NCI-H510A treated with DMSO at 0.1 percent for 48 hours (cell line): ENCODE data around the gene RNF151.
A peak's percentile ranks its signal among the peaks of the same experiment; 100 is the strongest.
"Not testable (repeated sequence)": the region's sequence is repeated elsewhere in the genome, so short reads cannot be mapped to it uniquely, and the experiment has no call there.

Source experiments
- DNase-seq: peaks from one replicate; lab custom pipeline; 2025; lab: John Stamatoyannopoulos, UW

The RNF151 gene

GRCh38 chr16:1939833-1940232 lies 26.8 kb upstream of the RNF151 start:
- not testable (repeated sequence) for DNase-seq

DNA sequence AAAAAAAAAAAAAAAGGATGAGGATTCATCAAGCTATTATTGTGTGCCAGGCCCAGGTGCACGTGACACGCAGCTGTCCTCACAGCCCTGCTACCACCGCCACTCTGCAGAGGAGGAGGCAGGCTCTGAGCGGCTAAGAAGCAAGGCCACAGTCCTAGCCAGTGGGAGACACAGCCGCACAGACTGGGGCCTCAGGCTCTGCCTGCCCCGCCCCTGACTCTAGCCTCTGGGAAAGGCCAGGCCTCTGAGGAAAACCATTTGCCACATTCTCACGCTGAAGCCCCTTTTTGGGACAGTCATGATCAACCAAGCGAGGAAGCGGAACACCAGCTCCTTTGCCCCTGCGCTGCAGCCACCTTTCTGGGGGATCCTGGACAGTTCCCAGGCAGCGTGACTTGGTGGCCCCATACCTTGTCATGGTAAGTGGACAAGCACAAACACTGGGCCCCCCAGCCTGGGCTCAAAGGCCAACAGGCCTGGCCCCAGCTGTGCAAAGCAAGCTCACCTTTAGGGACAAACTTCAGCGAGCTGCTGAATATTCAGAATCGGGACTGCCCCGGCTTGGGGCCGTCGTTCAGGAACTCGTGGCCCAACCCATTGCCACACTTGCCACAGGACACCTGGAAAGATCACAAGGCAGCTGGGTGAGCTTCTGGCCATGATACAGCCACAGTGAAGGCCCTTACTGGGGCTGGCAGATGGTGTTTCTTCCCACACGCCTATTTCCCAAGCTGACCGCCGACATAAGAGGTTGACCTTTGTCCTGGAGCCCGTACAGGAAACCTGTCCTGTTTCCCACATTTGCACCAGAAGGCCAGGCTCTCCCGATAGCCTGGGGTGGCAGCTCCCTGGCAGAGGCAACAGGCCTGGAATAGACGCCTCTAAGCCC lies 26.1 kb upstream of the RNF151 start:
- no peak for DNase-seq

GRCh38 chr16:1941162-1942046 lies 25.3 kb upstream of the RNF151 start:
- DNase-seq, result peak; percentile 24

DNA sequence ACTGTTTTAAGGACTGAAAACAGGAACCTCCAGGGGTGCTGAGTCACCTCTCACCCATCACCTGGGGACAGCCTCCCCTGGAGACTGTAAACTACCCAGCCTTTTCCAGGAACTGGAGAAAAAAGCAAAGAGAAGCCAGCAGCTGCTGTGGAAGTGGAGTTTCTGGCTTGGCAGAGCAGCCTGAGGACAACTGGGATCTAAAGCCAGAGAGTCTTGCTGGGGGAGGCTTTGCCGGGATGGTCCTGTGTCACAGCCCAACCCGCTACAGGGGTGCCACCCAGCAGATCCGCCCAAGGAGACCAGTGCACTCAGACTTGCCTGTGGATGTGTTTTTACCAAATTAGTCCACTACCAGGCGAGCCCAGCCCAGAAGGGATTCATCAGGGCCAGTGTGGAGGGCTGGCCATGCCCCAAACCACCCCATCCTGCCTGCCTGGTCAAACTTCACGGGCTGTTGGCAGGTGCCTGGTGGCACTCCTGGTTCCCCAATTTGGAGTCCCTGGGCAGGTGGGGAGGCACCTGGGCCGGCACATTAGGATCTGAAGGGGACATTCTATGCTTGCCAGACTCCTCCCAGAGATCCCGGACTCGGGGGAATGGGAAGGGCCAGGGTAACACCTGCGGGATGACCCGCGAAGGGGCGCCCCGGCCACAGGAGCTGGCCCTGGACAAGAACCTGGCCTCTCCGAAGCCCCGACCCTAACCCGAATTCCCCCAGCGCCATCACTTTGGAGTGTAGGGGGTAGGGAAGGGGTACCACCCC lies 24.4 kb upstream of the RNF151 start:
- DNase-seq, result no peak

DNA sequence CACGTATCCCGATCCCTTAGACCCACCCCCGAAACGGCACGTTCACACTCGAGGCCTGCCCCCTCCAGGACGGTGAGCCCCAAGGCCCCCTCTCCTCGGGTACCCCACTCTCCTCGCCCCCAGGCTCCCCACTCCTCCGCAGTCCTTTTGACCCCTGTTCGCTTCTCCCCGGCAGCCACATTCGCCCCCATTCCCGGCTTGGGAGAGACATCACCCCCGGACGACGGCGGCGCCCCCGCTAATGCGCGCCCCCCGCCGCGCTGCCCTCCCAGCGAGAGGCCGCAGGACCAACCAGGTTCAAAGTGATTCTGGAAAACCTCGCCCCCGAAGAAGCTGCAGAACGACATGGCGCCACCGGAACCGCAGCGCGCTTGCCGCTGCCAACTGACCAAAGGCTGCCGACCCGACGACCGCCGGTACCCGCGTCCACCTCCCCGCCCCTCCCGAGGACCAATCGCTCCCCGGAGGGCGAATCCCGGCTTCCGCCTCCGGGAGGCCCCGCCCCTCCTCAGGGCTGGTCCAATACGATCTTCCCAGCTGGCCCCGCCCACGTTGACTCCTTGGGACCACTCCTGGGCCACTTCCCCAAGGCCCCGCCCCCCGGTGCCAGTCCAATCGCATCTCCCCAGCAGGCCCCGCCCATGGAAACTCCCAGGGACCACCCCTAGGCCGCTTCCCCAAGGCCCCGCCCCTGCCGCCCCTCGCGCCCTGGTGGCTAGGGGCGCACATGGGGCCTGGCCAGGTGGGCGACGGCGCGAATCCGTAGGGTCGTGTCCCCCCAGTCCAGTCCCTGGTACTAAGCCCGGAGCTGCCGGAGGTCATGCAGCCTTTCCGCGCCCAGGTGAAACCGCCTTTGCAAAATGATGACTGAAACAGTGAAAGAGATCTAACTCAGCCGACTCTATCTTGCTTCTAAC lies 23.6 kb upstream of the RNF151 start, which contains the start of gene MSRB1:
MSRB1 (minus strand) TSS at position 390 of the 917 bp plus-strand sequence; CDS start at position 347, 43 bp downstream.
- peak; percentile 91 for DNase-seq

GRCh38 chr16:1944612-1945199 lies 21.9 kb upstream of the RNF151 start:
- DNase-seq, result no peak

DNA sequence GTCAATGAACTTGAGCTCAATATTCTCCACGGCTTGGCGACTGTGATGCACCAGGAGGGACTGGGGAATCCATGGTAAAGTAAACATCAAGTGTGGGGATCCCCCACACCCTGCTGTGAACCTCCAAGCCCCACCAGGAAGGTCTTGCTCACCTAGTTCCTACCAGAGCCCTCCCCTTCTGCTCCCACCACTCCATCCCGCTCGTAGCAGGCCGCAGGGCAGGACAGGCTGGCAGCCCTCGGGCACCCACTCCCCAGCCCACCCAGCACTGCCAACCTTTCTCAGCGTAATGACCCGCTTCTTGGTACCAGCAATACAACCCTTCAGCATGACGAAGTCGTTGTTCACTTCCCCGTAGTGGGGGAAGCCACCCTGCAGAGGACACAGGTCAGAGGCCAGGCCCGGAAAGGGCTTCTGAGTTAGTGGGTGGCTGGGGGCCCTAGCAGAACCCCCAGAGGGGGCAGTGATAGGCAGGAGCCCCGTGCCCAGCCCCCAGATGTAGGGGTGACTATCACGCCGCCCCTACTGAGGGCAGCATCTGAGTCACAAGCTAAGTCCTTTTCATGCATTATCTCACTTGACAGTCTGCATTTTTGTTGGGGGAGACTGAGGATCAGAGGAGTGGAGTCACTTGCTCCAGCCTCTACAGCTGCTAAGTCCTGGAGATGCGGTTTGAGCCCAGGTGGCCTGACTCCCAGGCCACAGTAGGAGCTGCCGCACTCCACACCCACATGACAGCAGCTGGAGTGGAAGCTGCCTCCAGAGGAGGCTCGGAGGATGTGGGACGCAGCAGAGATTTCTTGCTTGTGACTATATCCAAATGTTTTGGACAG lies 20.9 kb upstream of the RNF151 start:
- DNase-seq, result no peak

DNA sequence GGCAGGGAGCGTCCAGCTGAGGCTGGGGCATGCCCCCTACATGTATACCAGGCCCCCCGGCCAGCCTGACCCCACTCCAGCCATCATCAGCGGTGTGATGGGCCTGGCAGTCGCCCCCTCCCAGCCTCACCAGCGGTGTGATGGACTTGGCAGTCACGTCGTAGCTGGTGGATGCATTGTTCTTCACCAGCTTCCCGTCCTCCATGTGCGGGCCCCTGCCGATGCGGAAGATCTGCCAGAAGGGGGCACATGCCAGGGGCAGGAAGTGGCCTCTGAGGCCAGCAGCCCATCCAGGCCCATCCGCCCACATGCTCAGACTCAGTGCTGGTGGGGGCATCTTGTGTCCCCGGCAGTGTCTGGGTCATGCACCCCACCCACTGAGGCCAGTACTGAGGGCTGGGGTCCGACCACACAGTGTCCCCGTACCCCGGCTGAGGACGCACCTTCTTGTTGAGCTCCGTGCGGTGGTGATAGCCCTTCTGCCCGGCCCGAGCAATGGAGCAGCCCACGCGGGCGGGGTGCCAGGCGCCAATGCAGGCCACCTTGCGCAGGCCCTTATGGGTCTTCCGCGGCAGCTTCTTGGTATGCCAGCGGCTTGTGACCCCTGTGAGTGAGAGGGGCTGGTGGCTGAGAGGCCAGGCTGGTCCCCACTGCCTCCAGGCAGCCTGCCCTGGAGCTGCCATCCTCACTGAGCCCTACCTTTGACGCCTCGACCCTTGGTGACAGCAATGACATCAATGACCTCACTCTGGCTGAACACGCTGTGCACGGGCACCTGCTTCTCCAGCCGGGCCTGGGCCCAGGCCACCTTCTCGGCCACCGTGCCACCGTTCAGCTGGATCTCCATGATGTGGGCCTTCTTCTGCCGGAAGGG lies 19.9 kb upstream of the RNF151 start:
- DNase-seq, result no peak

DNA sequence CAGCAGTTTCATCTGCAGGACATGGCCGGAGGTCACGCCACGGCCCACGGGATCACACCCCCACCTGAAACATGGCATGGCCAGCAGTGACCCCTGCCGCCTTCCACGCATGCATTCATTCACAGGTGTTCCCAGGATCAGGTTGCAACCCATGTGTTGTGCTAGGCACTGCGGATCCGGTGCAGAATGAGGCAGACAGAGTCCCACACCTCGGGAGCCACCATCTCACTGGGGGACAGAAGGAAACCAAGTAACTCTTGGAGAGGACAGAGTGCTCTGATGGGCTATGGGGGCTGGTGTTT lies 19.3 kb upstream of the RNF151 start:
- DNase-seq, result no peak

DNA sequence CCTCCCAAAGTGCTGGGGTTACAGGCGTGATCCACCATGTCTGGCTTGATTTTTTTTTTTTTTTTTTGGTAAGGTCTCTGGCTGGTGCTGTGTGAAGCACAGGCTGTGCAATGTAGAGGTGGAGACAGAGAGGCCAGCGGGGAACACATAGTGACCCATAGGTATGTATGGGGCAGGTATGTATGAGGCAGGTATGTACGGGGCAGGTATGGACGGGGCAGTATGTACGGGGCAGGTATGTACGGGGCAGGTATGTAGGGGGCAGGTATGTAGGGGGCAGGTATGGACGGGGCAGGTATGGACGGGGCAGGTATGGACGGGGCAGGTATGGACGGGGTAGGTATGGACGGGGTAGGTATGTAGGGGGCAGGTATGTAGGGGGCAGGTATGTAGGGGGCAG lies 17.1 kb upstream of the RNF151 start:
- no peak for DNase-seq

DNA sequence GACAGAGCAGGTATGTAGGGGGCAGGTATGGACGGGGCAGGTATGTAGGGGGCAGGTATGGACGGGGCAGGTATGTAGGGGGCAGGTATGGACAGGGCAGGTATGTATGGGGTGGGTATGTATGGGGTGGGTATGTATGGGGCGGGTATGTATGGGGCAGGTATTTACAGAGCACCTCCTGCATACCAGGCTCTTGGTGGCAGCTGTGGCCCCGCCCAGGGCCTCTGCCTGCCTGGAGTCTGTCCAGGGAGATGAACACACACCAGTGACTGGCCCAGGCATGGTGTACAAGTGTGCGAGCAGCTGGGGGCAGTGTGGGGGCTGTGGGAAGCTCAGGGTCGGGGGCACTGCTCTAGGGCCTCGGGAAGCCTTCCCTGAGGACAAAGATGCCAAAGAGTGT lies 16.6 kb upstream of the RNF151 start:
- no peak for DNase-seq

GRCh38 chr16:1950559-1950958 lies 16.1 kb upstream of the RNF151 start:
- DNase-seq, result no peak

DNA sequence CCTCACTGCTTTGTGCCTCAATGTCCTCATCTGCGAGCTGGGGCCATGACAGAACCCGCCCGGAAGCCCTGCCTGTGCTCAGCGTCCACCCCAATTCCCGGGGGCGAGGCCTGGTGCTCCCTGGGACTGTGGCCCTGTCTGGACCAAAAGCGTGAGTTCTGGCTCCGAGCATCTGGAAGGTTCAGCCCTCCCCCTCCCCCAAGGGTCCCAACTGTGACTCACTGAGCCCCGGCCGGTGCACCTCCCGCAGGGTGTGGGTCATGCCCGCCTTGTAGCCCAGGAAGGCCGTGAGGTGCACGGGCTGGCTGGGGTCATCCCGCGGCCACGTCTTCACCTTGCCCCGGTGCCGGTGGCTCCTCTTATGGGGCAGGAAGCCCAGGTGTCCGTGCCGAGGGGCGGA lies 12.9 kb upstream of the RNF151 start:
- DNase-seq, result no peak

DNA sequence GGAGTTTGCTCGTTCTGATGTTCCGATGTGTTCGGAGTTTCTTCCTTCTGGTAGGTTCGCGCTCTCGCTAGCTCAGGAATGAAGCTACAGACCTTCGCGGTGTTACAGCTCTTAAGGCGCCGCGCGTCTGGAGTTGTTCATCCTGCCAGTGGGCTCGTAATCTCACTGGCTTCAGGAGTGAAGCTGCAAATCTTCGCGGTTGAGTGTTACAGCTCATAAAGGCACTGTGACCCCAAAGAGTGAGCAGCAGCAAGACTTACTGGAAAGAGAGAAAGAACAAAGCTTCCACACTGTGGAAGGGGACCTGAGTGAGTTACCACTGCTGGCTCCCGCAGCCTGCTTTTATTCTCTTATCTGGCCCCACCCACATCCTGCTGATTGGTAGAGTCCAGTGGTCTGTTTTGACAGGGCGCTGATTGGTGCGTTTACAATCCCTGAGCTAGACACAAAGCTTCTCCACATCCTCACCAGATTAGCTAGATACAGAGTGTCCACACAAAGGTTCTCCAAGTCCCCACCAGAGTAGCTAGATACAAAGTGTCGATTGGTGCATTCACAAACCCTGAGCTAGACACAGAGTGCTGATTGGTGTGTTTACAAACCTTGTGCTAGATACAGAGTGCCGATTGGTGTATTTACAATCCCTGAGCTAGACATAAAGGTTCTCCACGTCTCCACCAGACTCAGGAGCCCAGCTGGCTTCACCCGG lies 9.1 kb upstream of the RNF151 start:
- not testable (repeated sequence) for DNase-seq

DNA sequence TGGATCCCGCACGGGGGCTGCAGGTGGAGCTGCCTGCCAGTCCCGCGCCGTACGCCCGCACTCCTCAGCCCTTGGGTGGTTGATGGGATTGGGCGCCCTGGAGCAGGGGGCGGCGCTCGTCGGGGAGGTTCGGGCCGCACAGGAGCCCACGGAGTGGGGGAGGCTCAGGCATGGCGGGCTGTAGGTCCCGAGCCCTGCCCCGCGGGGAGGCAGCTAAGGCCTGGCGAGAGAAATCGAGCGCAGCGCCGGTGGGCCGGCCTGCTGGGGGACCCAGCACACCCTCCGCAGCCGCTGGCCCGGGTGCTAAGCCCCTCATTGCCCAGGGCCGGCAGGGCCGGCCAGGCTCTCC lies 8.5 kb upstream of the RNF151 start:
- DNase-seq, result not testable (repeated sequence)

DNA sequence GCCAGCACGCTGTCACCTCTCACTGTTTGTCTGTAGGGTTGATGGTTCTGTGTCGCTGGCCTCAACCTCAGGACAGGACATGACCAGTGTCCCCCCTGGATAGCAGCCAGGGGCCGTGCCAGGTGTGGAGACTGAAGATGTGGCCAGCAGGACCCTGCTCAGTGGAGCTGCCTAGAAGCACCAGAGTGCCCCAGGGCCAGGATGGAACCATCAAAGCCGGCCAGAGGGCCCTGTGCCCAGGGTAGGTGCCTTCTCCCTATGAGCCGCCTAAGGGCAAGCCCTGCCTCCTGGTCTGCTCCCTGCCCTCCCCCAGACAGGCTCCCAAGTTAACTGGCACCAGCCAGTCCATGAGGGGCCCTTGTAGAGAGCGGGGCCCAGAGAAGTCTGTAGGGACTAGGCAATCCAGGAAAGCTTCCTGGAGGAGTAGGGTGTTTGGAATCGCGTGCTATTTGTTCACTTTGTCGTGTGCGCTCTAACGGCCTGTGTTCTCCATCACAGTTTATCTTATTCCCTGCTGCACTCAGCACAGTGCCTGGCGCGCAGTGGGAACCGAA lies 7.9 kb upstream of the RNF151 start:
- no peak for DNase-seq

DNA sequence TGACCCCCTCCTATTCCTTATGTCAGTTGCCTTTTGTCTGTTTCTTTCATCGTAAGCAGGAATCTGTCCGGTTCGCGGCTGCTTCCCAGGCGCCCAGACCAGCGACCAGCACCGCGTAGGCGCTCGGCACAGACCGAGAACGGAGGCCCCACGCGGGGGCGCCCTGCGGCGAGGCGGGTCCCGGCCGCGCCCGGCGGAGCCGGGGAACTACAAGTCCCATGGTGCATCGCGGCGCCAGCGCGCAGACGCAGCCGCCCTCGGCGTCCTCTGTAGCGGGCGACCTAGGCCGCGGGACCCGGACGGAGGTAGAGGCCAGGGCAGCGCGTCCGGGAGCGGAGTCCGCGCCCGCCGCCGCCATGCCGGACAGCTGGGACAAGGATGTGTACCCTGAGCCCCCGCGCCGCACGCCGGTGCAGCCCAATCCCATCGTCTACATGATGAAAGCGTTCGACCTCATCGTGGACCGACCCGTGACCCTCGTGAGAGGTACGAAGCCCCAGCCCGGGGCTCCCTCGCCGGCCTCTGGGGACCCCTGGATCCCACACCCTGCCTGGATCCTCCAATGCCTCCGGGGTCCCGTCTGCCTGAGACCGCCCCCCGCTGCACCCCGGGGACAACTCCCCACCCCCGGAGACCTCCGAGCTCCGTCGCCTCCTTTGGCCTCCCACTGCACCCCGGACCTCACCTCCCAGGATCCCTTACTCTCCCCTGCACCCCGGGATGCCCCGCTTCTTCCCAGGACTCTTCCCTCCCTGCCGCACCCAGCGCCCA lies 7.2 kb upstream of the RNF151 start, which contains the start of gene NDUFB10:
NDUFB10 (plus strand) TSS at position 270 of the 771 bp plus-strand sequence; CDS start at position 357, 87 bp downstream.
- DNase-seq, result peak; percentile 69
